H1 (cell line): ENCODE results near the gene ILF3. TPM values are rescaled to one million over a fixed set of nuclear protein-coding genes. Genes with fewer than 3 reads are reported as not detected.

Experiments used
- CREB1 ChIP-seq: IDR thresholded peaks from 2 replicates; pipeline ENCODE4 v1.6.1; 2012; ENCODE audit warnings: inconsistent platforms
- EGR1 ChIP-seq: IDR thresholded peaks from 2 replicates; pipeline ENCODE4 v1.6.1; 2011; ENCODE audit warnings: low read depth, low read length, borderline replicate concordance
- EZH2 ChIP-seq: fragments of 200-600 bp; sonication (generic); IDR thresholded peaks from 2 replicates; pipeline ENCODE4 v1.7.1; 2012; ENCODE audit warnings: low read depth, mild to moderate bottlenecking, moderate library complexity, low read length, inconsistent platforms; ENCODE audit not compliant: severe bottlenecking
- MAX ChIP-seq: IDR thresholded peaks from 2 replicates; pipeline ENCODE4 v1.6.1; 2012; ENCODE audit warnings: inconsistent platforms
- POLR2A ChIP-seq, 2 experiments: IDR thresholded peaks; 1 replicate in 1 of 2; 2 replicates in 1 of 2; pipeline ENCODE4 v1.6.1; 2011; ENCODE audit warnings: low read depth in 2 of 2, low read length in 2 of 2, mild to moderate bottlenecking in 2 of 2; ENCODE audit errors: control extremely low read depth in 1 of 2
- POLR2AphosphoS5 ChIP-seq: IDR thresholded peaks from 2 replicates; pipeline ENCODE4 v1.6.1; 2011; ENCODE audit warnings: low read depth, low read length
- RAD21 ChIP-seq, 2 experiments: IDR thresholded peaks in 1 of 2; conservative IDR thresholded peaks in 1 of 2; 2 replicates each; pipeline ENCODE4 v1.6.1; 2011; ENCODE audit warnings: low read depth in 2 of 2, low read length in 2 of 2, improper control_type of control experiment in 1 of 2, inconsistent platforms in 1 of 2, mild to moderate bottlenecking in 1 of 2, moderate library complexity in 1 of 2
- RFX5 ChIP-seq: IDR thresholded peaks from 2 replicates; pipeline ENCODE4 v1.6.1; 2011; ENCODE audit warnings: low read depth, low read length, improper control_type of control experiment, borderline replicate concordance
- SAP30 ChIP-seq: fragments of 300-600 bp; sonication (generic); IDR thresholded peaks from 2 replicates; pipeline ENCODE4 v1.7.1; 2012; ENCODE audit warnings: low read length, moderate library complexity, mild to moderate bottlenecking, inconsistent platforms; ENCODE audit not compliant: insufficient read depth, insufficient replicate concordance
- SIN3A ChIP-seq, 2 experiments: IDR thresholded peaks in 1 of 2; conservative IDR thresholded peaks in 1 of 2; 2 replicates each; pipeline ENCODE4 v1.6.1; 2011 to 2012; ENCODE audit warnings: low read length in 2 of 2, improper control_type of control experiment in 1 of 2, low read depth in 1 of 2, mild to moderate bottlenecking in 1 of 2
- SP1 ChIP-seq: IDR thresholded peaks from 2 replicates; pipeline ENCODE4 v1.6.1; 2011; ENCODE audit warnings: low read depth, low read length
- SUZ12 ChIP-seq: fragments of 200-600 bp; sonication (generic); IDR thresholded peaks from 2 replicates; pipeline ENCODE4 v1.6.1; 2012; ENCODE audit warnings: mild to moderate bottlenecking, inconsistent platforms, low read length, moderate library complexity, mixed read lengths
- TBP ChIP-seq: IDR thresholded peaks from 2 replicates; pipeline ENCODE4 v1.6.1; 2011; ENCODE audit warnings: low read depth, low read length, improper control_type of control experiment
- TEAD4 ChIP-seq: IDR thresholded peaks from 2 replicates; pipeline ENCODE4 v1.6.1; 2012; ENCODE audit warnings: low read depth, low read length, inconsistent platforms, mixed read lengths
- polyA plus RNA-seq, 7 experiments: library from polyadenylated mRNA; depleted of rRNA in 3 of 7; stranded (reverse) in 5 of 7; unstranded in 2 of 7; fragments of >200 nt in 5 of 7; fragments of 200-250 nt in 2 of 7; gene quantifications; 1 replicate in 5 of 7; 2 replicates in 1 of 7; 4 replicates in 1 of 7; pipeline versions ENCODE4 v1.2.1 to v1.2.3, GENCODE V29; 2011 to 2013; ENCODE audit warnings: missing spikeins in 2 of 7, mixed read lengths in 2 of 7
- total RNA-seq: library from RNA; stranded (reverse); fragmentation: NEBNext Ultra II Directional; extraction: Animal tissue kit (Norgen Biotek cat#: 25700); gene quantifications from 2 replicates; pipeline ENCODE4 v1.2.1, GENCODE V29; 2021

The ILF3 gene
- total and polyA plus RNA-seq, 2 of the 8 experiments (the other 6 are each of a cell fraction or from before 2014, with no cell fraction given), result 291 to 695 TPM

GRCh38 chr19:10644260-10645007, 9.7 kb upstream of the ILF3 start (continued):
- 0 out of 2 replicates have a peak, but pooled peaks have one; percentile 26 for TF ChIP-seq TBP
- TF ChIP-seq POLR2A (IDR thresholded peaks at IDR 0.05; ENCODE audit: control extremely low read depth in 1 of 2, low read depth in 2 of 2, low read length in 2 of 2), result no peak; a peak in 1 of 3 replicates
- TF ChIP-seq EGR1, result no peak
- TF ChIP-seq EZH2, result no peak
- TF ChIP-seq MAX, result peak; percentile 51
- TF ChIP-seq POLR2AphosphoS5, result peak; percentile 72; the same call in 1 of the 2 replicates
- TF ChIP-seq SUZ12, result no peak
- TF ChIP-seq SIN3A (conservative IDR thresholded peaks at IDR 0.05 in 1 of 2, IDR thresholded peaks at IDR 0.05 in 1 of 2; ENCODE audit: low read depth in 1 of 2, low read length in 2 of 2), result peak in 1 of 2 experiments; percentile 75; a peak in 1 of 4 replicates
- 0 out of 2 replicates have a peak, but pooled peaks have one; percentile 14 for TF ChIP-seq SP1
- TF ChIP-seq RFX5, result no peak
- TF ChIP-seq RAD21 (IDR thresholded peaks at IDR 0.05 in 1 of 2, conservative IDR thresholded peaks at IDR 0.05 in 1 of 2; ENCODE audit: low read depth in 2 of 2, low read length in 2 of 2), result peak; percentile 88 to 89
- 0 out of 2 replicates have a peak, but pooled peaks have one; percentile 15 for TF ChIP-seq TEAD4
- TF ChIP-seq SAP30, result no peak
- TF ChIP-seq CREB1, result peak; percentile 52; the same call in 1 of the 2 replicates
